ENCODE measurements around the gene TMEM81. TPM values are rescaled to one million over a fixed set of nuclear protein-coding genes. Genes with fewer than 3 reads are reported as not detected.

TMEM81 gene
- total RNA-seq, 1 experiment from 2014 or later = 1.3 TPM

DNA sequence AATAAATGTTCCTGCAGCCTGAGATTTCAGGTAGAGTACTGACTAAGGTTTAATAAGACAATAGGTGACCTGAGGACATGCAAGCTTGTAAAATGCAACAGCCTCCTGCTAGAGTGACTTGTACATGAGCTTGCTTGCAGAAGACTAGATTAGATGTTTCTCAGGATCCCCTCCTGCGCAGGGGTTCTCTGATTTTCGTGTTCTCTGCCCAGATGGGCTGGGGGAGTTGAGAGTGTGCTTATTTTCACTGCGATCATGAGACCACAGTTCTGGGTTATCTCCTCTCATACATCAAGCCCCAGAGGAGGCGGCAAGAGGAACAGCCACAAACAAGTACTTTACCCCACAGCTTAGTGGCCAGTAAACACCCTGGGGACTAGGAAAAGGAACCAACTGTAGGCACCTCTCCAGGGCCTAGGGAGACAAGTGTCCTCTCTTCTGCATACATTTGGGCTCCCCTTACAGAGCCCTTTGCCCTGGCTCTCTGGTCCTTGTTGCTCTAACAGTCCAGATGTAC lies 8.0 kb downstream of the TMEM81 start:
- DNase-seq (ENCODE audit: low spot score) = no peak

DNA sequence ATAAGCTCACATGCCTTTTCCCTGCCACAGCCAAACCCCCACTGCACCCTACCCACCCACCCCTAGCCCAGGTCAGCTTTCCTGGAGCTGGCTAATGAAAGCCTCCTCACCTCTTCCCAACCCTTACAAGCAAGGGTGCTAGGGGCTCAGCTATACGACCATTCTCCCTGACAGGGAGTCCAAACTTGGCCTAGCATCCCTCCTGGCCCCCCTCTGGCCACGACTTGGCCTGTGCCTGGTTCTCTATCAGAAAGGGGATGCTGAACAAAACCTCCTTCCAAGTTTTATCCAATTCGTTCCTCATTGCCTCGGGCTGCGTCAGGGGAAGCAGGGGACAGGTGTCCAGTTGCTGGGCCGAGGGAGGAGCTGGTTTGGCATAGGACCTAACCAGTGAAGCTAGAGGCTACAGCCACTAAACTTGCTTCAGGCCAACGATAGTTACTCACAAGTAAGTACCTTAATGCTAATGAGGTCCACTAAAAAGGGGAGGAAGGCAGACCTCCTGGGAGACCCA lies 8.6 kb downstream of the TMEM81 start:
- no peak for DNase-seq (ENCODE audit: low spot score)

DNA sequence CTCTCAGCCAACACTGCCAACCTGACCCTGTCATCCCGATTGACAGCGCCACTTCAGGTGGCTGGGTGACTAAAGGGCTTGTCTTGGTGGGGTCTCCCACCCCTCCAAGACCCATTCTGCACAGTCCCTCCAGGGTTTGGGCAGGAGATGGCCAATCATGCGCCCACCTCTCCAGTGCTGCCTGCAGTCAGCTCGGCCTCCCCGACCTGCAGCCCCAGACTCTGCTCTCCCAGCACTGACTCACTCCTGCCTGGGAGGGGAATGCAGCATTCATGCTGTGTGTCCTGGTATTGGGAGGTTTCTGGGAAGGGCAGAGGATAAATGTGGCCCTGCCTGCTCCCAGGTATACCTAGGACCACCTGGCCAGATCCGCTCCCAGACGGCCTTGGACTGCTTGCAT lies 9.7 kb downstream of the TMEM81 start:
- no peak for DNase-seq (ENCODE audit: low spot score)

DNA sequence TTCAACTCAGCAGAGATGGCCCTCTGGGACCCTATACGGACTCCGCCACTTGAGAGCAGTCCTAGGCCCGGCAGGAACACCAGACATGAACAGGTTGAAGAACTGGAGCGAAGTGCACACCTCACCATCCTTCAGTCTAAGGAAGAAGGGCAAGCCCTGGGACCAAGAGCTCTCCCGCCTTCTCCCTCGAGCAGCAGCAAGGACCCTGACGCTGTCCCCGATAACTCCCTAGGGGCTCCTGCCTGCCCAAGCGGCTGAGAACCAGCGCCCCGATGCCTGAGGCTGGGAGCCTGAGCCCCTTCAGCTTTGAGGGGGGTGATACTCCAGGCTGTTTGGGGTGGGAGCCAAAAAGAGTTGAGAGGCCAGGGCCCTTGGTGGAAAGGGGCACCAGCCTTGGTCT lies 10.2 kb downstream of the TMEM81 start:
- DNase-seq (ENCODE audit: low spot score) = no peak

DNA sequence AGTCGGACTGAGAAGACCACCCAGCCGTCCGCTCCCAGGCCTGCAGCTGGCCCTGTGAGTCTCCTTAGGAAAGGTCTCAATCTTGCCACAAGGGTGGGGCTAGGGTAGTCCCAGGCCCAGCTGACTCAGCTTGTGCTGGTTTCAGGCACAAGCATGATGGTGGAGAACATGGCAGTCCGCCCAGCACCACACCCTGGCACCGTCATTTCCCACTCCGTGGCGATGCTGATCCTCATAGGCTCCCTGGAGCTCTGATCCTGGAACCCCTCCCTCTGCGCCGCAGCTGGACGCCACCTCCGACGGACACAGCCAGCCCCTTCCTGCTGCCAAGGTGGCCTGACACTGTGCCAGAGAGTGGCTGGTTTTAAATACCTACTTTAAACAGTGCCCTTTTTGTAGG lies 10.7 kb downstream of the TMEM81 start:
- peak; percentile 66 for DNase-seq (ENCODE audit: low spot score)

DNA sequence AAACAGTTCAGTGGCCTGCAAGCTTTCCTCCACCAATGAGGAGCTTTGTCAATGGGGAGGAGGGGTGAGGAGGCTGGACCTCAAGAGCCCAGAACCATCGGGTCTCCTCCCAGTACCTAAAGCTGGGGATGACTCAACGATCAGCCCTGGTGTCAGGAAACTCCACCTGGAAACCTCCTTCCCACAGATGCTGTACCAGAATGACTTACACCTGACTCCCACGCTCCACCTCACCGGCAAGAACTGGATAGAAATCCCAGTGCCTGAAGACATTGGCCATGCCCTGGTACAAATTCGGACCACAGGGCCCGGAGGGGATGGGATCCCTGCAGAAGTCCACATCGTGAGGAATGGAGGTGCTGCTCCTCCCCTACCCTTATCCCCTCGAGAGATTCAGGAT lies 11.4 kb downstream of the TMEM81 start:
- DNase-seq (ENCODE audit: low spot score) = no peak

DNA sequence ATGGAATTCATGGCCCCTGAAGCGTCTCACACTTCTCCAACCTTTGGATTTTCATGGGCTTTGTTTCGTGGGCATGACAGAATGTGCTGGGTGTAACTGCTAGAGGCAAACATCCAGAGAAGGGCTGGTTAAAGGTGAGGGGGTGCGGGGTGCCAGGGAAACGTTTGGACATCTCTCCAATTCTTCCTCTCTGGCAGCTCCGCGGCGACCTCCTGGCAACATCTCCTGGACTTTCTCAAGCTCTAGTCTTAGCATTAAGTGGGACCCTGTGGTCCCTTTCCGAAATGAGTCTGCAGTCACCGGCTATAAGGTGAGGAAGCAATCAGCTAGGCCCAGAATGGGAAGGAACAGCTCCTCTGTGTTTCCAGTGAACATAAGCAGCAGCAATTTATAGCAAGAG lies 12.0 kb downstream of the TMEM81 start:
- no peak for DNase-seq (ENCODE audit: low spot score)

DNA sequence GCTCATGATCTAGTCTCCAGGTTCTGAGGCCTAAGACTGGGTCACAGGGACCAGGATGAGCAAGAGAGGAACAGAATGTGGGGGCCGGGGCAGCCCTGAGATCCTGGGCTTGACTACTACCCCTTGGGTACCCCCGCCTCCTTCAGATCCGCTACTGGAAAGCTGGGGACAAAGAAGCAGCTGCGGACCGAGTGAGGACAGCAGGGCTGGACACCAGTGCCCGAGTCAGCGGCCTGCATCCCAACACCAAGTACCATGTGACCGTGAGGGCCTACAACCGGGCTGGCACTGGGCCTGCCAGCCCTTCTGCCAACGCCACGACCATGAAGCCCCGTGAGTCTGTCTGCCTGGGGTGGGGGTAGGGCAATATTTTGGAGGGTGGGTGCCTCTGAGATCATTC lies 12.5 kb downstream of the TMEM81 start:
- no peak for DNase-seq (ENCODE audit: low spot score)

DNA sequence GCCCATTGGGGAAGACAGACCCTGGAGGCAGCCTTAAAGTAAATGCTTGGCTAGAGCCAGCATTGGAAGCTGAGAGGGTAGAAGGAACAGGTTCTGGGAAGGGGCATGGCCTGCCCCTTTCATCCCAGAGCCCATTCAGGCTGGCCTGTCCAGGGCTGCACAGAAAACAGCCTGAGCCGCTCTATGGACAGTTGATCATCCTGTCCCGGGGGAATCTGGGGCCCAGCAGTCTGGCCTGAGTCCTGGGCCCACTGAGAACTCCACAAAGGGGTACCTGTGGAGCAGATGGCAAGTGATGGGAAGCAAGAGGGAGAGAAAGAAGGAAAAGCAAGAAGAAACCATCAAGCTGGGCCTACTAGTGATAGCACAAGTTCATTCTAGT lies 13.2 kb downstream of the TMEM81 start:
- no peak for DNase-seq (ENCODE audit: low spot score)

DNA sequence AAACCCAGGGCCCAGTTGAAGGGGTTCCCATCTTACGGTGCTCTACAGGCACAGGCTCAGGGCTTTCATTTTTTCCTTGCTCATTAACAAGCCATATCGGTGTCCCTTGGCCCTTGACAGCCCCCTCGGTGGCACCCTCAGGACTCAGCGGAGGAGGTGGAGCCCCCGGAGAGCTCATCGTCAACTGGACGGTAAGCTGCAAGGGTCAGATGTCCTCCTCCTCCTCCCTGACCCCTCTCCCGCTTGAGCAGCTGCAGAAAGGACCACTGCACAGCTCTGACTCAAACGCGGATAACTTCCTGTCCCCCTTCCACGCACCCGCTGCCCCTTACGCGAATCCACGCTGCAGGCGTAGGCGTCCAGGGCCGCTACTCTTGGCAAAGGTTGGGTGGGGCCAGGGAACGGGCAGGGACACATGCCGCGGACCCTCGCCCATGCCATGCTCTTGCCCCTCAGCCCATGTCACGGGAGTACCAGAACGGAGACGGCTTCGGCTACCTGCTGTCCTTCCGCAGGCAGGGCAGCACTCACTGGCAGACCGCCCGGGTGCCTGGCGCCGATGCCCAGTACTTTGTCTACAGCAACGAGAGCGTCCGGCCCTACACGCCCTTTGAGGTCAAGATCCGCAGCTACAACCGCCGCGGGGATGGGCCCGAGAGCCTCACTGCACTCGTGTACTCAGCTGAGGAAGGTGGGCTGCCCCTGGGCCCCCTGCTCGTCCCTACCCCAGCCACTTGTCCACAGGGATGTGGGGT lies 14.7 kb downstream of the TMEM81 start:
- no peak for DNase-seq (ENCODE audit: low spot score)

DNA sequence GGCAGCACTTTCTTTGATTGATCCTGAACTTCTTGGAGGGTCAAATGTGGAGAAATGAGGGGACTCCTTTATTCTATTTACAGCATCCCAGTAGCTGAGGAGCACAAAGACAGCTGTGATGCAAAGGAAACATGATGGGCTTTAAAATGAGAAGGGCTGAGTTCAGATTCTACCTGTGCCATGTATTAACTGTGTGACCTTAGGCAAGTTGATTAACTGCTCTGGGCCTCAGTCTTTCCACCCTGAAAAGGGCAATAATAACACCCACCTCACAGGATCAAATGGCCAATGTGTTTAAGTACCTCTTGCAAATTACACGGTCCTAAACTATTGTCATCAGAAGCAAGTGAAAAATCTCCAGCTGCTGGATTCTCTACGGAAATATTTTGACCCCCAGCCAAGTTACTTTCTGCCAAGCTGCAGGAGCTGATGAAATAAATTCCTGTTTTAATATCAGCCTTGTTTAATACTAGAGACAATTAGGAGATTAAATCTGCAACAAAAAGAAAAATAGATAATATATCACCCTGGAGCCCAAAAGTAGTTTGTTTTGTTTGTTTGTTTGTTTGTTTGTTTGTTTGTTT lies 15.7 kb downstream of the TMEM81 start:
- DNase-seq (ENCODE audit: low spot score) = no peak

DNA sequence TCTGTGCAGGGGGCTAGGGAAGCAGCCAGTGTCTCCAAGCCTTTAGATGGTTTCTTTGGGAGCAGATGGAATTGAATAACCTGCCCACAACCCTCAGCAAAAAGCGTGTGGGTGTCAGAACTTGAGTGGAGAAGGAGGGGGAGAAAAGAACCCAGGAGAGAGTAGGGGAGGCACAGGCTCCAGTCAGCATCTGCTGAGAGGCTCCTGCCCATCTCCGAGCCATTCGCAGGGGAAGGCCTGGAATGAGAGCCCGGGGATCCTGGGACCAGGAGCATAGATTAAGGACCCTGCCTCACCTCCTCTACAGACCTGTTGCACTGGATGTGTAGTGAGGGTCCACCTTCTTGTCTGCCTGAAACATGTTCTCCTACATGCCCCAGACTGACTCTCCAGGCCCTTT lies 16.3 kb downstream of the TMEM81 start:
- DNase-seq (ENCODE audit: low spot score) = no peak

DNA sequence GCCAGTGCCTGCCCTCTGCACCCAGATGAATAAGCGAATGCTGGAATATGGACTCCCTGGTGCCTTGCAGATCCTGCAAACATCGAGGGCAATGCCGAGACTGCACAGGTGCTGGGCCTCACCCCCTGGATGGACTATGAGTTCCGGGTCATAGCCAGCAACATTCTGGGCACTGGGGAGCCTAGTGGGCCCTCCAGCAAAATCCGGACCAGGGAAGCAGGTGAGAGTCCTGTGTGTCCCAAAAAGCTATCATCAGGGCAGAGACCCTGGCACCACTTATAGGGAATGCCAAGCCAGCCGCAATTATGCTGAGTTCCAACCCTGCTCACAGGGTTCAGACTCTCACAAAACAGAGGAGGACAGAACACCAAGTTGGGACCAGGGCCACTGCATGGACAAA lies 17.2 kb downstream of the TMEM81 start:
- no peak for DNase-seq (ENCODE audit: low spot score)

DNA sequence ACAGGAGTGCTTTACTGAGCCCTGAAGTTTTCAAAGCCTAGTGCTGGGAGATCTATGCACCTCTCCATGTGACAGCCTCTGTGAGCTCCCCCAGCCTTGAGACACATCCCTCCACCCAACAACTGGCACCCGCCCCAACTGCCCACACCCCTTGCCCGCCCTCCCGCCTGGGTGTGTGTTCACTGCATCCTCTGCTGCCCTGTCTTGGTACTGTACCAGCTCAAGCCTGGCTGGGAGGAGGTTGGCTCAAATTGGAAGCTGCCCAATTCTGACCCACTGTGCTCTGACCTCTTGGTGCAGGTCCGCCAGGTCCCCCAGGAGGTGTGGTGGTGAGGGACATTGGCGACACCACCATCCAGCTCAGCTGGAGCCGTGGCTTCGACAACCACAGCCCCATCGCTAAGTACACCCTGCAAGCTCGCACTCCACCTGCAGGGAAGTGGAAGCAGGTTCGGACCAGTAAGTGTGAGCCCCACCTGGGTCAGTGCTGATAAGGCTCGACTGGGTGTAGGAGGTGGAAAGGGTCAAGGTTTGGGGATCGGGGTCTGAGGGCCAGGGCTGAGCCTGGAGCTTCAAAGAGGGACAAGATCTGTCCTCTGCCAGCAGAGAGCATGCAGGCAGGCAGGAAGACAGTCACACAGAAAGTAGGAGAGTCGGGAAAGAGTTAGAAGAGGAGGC lies 18.0 kb downstream of the TMEM81 start:
- peak; percentile 26 for DNase-seq (ENCODE audit: low spot score)

DNA sequence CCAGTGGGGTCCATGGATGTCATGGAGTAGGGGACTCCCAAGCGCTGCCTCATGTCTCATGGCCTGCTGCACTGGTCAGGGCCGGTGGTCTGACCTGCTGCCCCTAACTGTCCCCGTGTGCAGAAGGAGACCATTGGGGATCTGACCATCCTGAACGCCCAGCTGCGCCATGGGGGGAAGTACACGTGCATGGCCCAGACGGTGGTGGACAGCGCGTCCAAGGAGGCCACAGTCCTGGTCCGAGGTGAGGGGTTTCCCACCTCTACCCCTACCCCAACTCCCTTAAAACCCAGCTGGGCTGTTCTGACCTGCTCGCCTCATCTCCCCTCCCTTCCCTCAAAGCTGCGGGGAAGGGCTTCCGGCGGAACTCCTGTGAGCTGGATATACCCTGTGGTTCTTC lies 18.6 kb downstream of the TMEM81 start:
- DNase-seq (ENCODE audit: low spot score) = no peak

DNA sequence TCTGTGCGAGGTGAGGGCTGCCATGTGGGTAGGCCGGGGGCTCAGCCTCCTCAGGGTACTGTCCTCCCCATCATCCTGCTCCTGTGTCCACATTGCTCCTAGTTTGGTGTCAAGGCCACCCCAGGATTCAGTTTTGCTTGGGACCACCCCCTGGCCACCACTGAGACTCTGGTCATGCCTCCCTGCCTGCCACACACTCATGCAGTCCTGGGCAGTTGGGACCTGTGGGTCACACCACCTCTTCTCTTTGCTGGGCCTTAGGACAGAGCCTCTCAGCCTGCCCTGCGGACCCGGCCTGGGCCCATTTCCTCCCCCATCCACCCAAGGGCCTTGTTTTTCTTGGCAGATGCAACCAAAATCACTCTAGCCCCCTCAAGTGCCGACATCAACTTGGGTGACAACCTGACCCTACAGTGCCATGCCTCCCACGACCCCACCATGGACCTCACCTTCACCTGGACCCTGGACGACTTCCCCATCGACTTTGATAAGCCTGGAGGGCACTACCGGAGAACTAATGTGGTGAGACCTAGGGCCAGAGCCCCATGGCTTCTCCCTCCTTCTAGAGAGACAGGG lies 19.4 kb downstream of the TMEM81 start:
- DNase-seq (ENCODE audit: low spot score) = no peak

DNA sequence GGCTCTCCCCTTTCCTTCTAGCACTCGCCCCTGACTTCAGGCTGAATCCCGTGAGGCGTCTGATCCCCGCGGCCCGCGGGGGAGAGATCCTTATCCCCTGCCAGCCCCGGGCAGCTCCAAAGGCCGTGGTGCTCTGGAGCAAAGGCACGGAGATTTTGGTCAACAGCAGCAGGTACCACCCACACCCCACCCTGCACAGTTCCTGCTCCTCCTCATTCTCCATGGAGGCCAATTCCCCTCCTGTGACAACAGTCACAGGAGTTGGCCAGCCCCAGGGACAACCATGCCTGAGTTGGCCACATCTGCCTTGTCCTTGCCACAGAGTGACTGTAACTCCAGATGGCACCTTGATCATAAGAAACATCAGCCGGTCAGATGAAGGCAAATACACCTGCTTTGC lies 20.0 kb downstream of the TMEM81 start:
- DNase-seq (ENCODE audit: low spot score) = no peak

DNA sequence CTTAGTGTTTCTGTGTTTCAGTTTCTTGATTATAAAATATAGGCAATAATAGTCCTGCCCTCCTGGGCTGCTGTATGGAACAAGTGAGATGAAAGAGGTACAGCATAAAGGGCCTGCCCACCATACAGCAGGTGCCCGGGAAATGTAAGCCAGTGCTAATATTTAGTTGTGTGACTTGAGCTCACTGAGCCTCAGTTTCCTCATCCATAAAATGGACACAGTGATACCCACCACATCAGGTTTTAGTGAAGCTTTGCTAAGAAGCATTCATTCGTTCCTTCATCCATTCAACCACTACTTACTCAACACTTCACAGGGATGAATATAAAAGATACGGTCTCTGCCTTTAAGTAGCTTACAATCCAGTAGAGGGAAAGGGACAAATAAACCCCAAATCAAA lies 21.4 kb downstream of the TMEM81 start:
- DNase-seq (ENCODE audit: low spot score) = no peak

DNA sequence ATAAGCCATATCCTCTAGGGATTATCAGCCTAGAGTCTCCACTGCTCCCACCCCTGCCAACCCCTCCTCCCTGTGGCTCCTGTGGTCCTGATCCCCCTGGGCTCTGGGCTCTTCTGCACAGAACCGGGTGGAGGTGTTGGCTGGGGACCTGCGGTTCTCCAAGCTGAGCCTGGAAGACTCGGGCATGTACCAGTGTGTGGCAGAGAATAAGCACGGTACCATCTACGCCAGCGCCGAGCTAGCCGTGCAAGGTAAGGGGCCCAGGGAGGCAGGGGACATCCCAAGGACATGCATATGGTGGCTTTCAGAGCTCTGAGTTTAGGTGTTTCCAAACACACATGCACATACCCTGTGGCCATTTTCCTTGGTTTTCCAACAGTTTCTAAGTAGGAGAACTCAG lies 21.9 kb downstream of the TMEM81 start:
- no peak for DNase-seq (ENCODE audit: low spot score)

DNA sequence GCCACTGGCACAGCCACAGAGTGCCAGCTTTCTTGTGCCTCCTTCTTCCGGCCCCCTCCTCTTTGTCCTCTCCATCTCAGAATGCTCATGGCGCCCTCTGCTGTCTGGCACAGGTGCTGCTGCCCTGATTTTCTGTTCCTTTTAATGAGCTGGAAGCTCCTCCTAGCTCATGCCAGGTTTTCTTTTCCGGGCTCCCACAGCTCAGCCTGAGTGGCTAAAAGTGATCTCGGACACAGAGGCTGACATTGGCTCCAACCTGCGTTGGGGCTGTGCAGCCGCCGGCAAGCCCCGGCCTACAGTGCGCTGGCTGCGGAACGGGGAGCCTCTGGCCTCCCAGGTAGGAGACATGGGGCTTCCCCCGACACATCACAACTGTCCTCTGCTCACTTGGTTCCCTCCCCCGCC lies 22.6 kb downstream of the TMEM81 start:
- peak; percentile 83 for DNase-seq (ENCODE audit: low spot score)

DNA sequence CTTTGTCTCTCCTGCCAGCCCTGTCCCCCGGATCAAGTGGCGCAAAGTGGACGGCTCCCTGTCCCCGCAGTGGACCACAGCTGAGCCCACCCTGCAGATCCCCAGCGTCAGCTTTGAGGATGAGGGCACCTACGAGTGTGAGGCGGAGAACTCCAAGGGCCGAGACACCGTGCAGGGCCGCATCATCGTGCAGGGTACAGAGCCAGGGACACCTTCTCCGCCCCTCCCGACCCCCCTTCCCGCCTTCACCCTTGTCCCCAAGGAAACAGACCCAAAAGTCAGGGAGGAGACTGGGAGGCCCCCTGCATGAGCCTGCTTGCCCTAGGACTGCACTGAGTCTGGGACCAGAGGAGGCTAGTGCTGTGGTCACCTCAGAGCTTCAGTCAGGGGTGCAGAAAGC lies 23.0 kb downstream of the TMEM81 start:
- no peak for DNase-seq (ENCODE audit: low spot score)

DNA sequence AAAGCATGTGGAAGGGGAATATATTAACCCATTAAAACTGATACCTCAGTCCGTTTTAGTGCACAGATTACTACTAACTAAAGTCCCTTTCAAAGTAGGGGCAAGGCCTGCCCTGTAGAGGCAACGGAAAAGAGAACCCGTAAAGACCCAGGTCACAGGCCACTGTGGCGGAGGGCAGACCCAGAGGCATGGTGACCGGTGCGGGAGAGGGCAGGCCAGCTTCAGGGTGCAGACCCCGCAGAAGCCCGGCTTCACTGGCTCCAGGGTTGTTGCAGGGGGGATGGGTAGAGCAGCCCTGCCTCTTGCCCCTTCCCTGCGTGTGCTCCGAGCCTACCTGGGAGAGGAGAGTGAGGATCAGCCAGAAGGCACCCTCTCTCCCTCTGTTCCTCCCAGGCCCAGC lies 23.5 kb downstream of the TMEM81 start:
- no peak for DNase-seq (ENCODE audit: low spot score)

DNA sequence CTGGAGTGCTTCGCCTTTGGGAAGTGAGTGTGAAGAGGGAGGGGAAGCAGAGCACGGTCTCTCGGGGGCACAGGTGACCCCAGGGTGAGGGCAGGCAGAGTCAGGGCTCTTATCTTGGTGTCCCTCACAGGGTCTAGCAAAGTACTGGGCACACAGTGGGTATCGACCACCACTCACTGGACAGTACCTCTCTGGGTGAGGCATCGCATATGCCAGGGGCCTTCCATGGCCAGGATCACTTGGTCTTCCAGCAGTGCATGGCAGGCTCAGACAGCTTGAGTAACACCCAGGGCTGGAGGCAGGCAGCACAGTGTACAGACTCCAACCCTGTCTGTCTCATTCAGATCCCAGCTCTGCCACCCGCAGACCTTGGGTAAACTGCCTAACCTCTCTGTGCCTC lies 24.6 kb downstream of the TMEM81 start:
- no peak for DNase-seq (ENCODE audit: low spot score)
